ENCODE results near the gene EML4. TPM values are rescaled to one million over a fixed set of nuclear protein-coding genes. Genes with fewer than 3 reads are reported as not detected.

EML4 gene
- total and polyA plus RNA-seq, 2 of the 13 experiments (the other 11 are each of a cell fraction or from before 2014, with no cell fraction given): 243 to 476 TPM

GRCh38 chr2:42252464-42252863 lies 83.3 kb downstream of the EML4 start:
- Histone ChIP-seq H3K27ac (ENCODE audit: extremely low read length, insufficient read depth, low read length) (peak overlapping the region; percentile 2), H2AFZ (ENCODE audit: low read length) (no peak overlapping the region), H3K4me1 (ENCODE audit: insufficient read depth, low read length) (peaks cover 27% of the 10 kb centered on the region), H3K9ac (ENCODE audit: insufficient read depth, low read depth, low read length) (no peak overlapping the region), H3K79me2 (ENCODE audit: insufficient read depth, low read length) (peaks cover 99% of the 10 kb centered on the region), H3K9me3 (ENCODE audit: low read length) (no peaks in the 10 kb centered on the region), H3K4me3 (replicated peaks in 1 of 3; ENCODE audit: insufficient read depth in 1 of 3, low read depth in 2 of 3, low read length in 3 of 3) (no peak overlapping the region), H3K36me3 (replicated peaks in 1 of 2; ENCODE audit: control insufficient read depth in 1 of 2, insufficient read depth in 2 of 2, low read length in 2 of 2) (peaks cover 34 to 88% of the 10 kb centered on the region in 2 experiments), H3K4me2 (ENCODE audit: low read depth, low read length) (no peak overlapping the region), H4K20me1 (ENCODE audit: insufficient read depth, low read length) (peaks cover 98% of the 10 kb centered on the region), H3K27me3 (ENCODE audit: control insufficient read depth in 1 of 2, insufficient read depth in 2 of 2, low read length in 2 of 2) (no peaks in the 10 kb centered on the region)
- ChIA-PET CTCF (ENCODE audit: low intra/inter-chr PET ratio, low total read pairs) (no interaction called here), POLR2A (no interaction called here)
- in situ Hi-C loops (cut with HindIII; ENCODE audit: extremely low pct_ligation_motif_present, low pct_unique_long_range_greater_than_20kb): no loop called here
- intact Hi-C loops (cut with micrococcal nuclease; ENCODE audit: unreplicated experiment): no loop called here
- TF ChIP-seq, protein P1, sequence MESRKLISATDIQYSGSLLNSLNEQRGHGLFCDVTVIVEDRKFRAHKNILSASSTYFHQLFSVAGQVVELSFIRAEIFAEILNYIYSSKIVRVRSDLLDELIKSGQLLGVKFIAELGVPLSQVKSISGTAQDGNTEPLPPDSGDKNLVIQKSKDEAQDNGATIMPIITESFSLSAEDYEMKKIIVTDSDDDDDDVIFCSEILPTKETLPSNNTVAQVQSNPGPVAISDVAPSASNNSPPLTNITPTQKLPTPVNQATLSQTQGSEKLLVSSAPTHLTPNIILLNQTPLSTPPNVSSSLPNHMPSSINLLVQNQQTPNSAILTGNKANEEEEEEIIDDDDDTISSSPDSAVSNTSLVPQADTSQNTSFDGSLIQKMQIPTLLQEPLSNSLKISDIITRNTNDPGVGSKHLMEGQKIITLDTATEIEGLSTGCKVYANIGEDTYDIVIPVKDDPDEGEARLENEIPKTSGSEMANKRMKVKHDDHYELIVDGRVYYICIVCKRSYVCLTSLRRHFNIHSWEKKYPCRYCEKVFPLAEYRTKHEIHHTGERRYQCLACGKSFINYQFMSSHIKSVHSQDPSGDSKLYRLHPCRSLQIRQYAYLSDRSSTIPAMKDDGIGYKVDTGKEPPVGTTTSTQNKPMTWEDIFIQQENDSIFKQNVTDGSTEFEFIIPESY (CRISPR knock-in tag; IDR thresholded peaks at IDR 0.05): no peak
- TF ChIP-seq RBM22 (optimal IDR thresholded peaks at IDR 0.05; ENCODE audit: low read length) (peak; percentile 85), POLR2AphosphoS2 (IDR thresholded peaks at IDR 0.05; ENCODE audit: low read depth, low read length) (peak; percentile 55; the same call in 1 of the 2 replicates)
- FAIRE-seq (no peak), ATAC-seq (peak; percentile 11; the same call in 2 of the 3 replicates), DNase-seq (ENCODE audit: low spot score) (no peak)
- BruUV-seq (replicated peaks): no TSS peak
- 95% methylated on average over 3 of the region's 3 CpGs for WGBS (ENCODE audit: low lambda C conversion rate)

- H3K4me1 ChIP-seq (ENCODE audit: insufficient read depth, low read length): peaks cover 26% of the 10 kb centered on the region
- ChIA-PET POLR2A (no interaction called here), CTCF (ENCODE audit: low intra/inter-chr PET ratio, low total read pairs) (no interaction called here)
- H3K27ac ChIP-seq (ENCODE audit: extremely low read length, insufficient read depth, low read length): peak overlapping the region; percentile 8
- H4K20me1 ChIP-seq (ENCODE audit: insufficient read depth, low read length): peaks cover 98% of the 10 kb centered on the region
- H3K36me3 ChIP-seq (replicated peaks in 1 of 2; ENCODE audit: control insufficient read depth in 1 of 2, insufficient read depth in 2 of 2, low read length in 2 of 2): peaks cover 37 to 96% of the 10 kb centered on the region in 2 experiments
- H3K27me3 ChIP-seq (ENCODE audit: control insufficient read depth in 1 of 2, insufficient read depth in 2 of 2, low read length in 2 of 2): no peaks in the 10 kb centered on the region
- H3K4me2 ChIP-seq (ENCODE audit: low read depth, low read length): no peak overlapping the region
- H3K9me3 ChIP-seq (ENCODE audit: low read length): no peaks in the 10 kb centered on the region
- 97% methylated on average over 8 of the region's 8 CpGs for WGBS (ENCODE audit: low lambda C conversion rate)
- no peak overlapping the region for H3K9ac ChIP-seq (ENCODE audit: insufficient read depth, low read depth, low read length)
- intact Hi-C loops (cut with micrococcal nuclease; ENCODE audit: unreplicated experiment) (no loop called here), in situ Hi-C loops (cut with HindIII; ENCODE audit: extremely low pct_ligation_motif_present, low pct_unique_long_range_greater_than_20kb) (no loop called here)
- no peak overlapping the region for H3K4me3 ChIP-seq (replicated peaks in 1 of 3; ENCODE audit: insufficient read depth in 1 of 3, low read depth in 2 of 3, low read length in 3 of 3)
- no peak overlapping the region for H2AFZ ChIP-seq (ENCODE audit: low read length)
- FAIRE-seq: no peak
- H3K79me2 ChIP-seq (ENCODE audit: insufficient read depth, low read length): peaks cover 96% of the 10 kb centered on the region
- peak; percentile 12; the same call in 1 of the 3 replicates for ATAC-seq
- DNase-seq (ENCODE audit: low spot score): no peak
- no TSS peak for BruUV-seq (replicated peaks)
- peak; percentile 7 to 27; a peak in 1 of 4 replicates for TF ChIP-seq MAFK (conservative IDR thresholded peaks at IDR 0.05 in 1 of 2, IDR thresholded peaks at IDR 0.05 in 1 of 2; ENCODE audit: low read length in 2 of 2)
- TF ChIP-seq ZNF7 (CRISPR knock-in tag; IDR thresholded peaks at IDR 0.05): peak; percentile 61
- no peak for TF ChIP-seq HIC2 (CRISPR knock-in tag; IDR thresholded peaks at IDR 0.05; ENCODE audit: low read depth)
- TF ChIP-seq ZNF121 (CRISPR knock-in tag; IDR thresholded peaks at IDR 0.05): peak; percentile 84
- no peak for TF ChIP-seq IRF2 (CRISPR knock-in tag; IDR thresholded peaks at IDR 0.05)
- TF ChIP-seq ZNF569 (CRISPR knock-in tag; IDR thresholded peaks at IDR 0.05; ENCODE audit: borderline replicate concordance): no peak
- peak; percentile 90 for TF ChIP-seq RBM22 (optimal IDR thresholded peaks at IDR 0.05; ENCODE audit: low read length)
- no peak for TF ChIP-seq ZIK1 (CRISPR knock-in tag; IDR thresholded peaks at IDR 0.05; ENCODE audit: borderline replicate concordance, low read depth)
- no peak for TF ChIP-seq CEBPG (CRISPR knock-in tag; IDR thresholded peaks at IDR 0.05)
- TF ChIP-seq, protein P2, sequence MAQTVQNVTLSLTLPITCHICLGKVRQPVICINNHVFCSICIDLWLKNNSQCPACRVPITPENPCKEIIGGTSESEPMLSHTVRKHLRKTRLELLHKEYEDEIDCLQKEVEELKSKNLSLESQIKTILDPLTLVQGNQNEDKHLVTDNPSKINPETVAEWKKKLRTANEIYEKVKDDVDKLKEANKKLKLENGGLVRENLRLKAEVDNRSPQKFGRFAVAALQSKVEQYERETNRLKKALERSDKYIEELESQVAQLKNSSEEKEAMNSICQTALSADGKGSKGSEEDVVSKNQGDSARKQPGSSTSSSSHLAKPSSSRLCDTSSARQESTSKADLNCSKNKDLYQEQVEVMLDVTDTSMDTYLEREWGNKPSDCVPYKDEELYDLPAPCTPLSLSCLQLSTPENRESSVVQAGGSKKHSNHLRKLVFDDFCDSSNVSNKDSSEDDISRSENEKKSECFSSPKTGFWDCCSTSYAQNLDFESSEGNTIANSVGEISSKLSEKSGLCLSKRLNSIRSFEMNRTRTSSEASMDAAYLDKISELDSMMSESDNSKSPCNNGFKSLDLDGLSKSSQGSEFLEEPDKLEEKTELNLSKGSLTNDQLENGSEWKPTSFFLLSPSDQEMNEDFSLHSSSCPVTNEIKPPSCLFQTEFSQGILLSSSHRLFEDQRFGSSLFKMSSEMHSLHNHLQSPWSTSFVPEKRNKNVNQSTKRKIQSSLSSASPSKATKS (CRISPR knock-in tag; IDR thresholded peaks at IDR 0.05): no peak
Observed at GRCh38 chr2:42254186-42254895, 85.2 kb downstream of the EML4 start.

Data from HepG2 (cell line).